Tibial artery (tissue), 4 donors: ENCODE measurements around the gene TAF3.
A peak's percentile ranks its signal among the peaks of the same experiment; 100 is the strongest.
"Not testable (repeated sequence)": the region's sequence is repeated elsewhere in the genome, so short reads cannot be mapped to it uniquely, and the experiment has no call there.

Source experiments
- DNase-seq, 2 donors: peaks; one replicate each; pipeline ENCODE4 v3.0.0-alpha.2; 2019
- H3K27ac ChIP-seq, 2 donors: fragments of 200-600 bp; sonication (generic) in 1 of 2; 1 replicate in 1 of 2; 2 replicates in 1 of 2; pipeline ENCODE4 v1.5.1; 2018 to 2019; ENCODE audit warnings: mild to moderate bottlenecking in 1 of 2
- H3K27me3 ChIP-seq, 2 donors: fragments of 200-600 bp; sonication (generic) in 1 of 2; one replicate each; pipeline versions ENCODE4 v1.5.1 to v1.6.0; 2016 to 2019
- H3K36me3 ChIP-seq, 3 donors: fragments of 200-600 bp; sonication (generic) in 2 of 3; one replicate each; pipeline ENCODE4 v1.5.1; 2016 to 2019; ENCODE audit warnings: mild to moderate bottlenecking in 2 of 3
- H3K4me1 ChIP-seq, 4 donors: fragments of 200-600 bp; sonication (generic) in 2 of 4; 1 replicate in 3 of 4; 2 replicates in 1 of 4; pipeline ENCODE4 v1.5.1; 2016 to 2019
- H3K4me3 ChIP-seq, 2 donors: fragments of 200-600 bp; sonication (generic) in 1 of 2; 1 replicate in 1 of 2; 2 replicates in 1 of 2; pipeline ENCODE4 v1.5.1; 2018 to 2019; ENCODE audit warnings: mild to moderate bottlenecking in 2 of 2
- H3K9me3 ChIP-seq, 3 donors: fragments of 200-600 bp; sonication (generic) in 1 of 3; one replicate each; pipeline ENCODE4 v1.5.1; 2016 to 2019
- intact Hi-C: fragments of 100-400 bp; cut with DNase I; formaldehyde crosslinking; loops from one replicate; pipeline ENCODE4 v1.15.0; 2023; ENCODE audit warnings: low total_unique reads
- TF ChIP-seq, protein P1 (sequence below), 2 experiments: fragments of 200-600 bp in 1 of 2; fragments of 450-650 bp in 1 of 2; IDR thresholded peaks; one replicate each; pipeline ENCODE4 v1.5.1; 2017 to 2019; ENCODE audit warnings: antibody characterized with exemption in 2 of 2, mild to moderate bottlenecking in 1 of 2, moderate library complexity in 1 of 2

Gene TAF3, protein sequence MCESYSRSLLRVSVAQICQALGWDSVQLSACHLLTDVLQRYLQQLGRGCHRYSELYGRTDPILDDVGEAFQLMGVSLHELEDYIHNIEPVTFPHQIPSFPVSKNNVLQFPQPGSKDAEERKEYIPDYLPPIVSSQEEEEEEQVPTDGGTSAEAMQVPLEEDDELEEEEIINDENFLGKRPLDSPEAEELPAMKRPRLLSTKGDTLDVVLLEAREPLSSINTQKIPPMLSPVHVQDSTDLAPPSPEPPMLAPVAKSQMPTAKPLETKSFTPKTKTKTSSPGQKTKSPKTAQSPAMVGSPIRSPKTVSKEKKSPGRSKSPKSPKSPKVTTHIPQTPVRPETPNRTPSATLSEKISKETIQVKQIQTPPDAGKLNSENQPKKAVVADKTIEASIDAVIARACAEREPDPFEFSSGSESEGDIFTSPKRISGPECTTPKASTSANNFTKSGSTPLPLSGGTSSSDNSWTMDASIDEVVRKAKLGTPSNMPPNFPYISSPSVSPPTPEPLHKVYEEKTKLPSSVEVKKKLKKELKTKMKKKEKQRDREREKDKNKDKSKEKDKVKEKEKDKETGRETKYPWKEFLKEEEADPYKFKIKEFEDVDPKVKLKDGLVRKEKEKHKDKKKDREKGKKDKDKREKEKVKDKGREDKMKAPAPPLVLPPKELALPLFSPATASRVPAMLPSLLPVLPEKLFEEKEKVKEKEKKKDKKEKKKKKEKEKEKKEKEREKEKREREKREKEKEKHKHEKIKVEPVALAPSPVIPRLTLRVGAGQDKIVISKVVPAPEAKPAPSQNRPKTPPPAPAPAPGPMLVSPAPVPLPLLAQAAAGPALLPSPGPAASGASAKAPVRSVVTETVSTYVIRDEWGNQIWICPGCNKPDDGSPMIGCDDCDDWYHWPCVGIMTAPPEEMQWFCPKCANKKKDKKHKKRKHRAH

DNA sequence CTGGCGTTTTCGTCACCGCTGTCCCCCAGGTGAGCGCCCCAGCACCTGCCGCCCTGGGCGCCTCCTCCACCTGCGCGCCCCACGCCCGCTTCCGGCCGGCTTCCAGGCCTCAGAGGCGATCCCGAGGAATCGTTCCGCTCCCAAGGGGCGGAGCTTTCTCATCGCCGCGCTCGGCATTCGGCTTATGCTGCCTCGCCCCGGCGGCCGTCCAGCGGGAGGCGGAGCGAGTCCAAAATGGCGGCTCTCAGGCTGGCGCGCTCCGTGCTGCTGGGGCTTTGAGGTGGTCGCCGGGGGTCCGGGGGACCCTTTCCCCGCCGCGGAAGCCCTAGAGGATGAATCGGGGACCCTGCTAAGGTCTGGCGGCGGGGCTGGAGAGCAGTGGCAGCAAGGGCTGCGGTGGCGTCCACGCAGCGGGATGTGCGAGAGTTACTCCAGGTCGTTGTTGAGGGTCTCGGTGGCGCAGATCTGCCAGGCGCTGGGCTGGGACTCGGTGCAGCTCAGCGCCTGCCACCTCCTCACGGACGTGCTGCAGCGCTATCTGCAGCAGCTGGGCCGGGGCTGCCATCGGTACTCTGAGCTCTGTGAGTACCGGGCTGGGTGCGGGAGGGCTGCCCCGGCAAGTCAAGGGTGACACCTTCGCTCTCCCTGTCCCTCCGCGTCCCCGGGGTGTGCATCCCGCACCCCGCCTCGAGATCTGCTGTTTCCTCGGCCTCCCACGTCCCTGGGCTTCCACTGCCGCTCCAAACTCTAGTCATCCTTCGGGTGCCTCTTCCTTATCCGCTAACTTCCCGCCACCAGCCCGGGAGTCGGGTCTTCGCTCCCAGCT is at the start of gene TAF3:
TSS of gene TAF3 (plus strand) at position 211 of the 826 bp plus-strand sequence. CDS start at position 416, 205 bp downstream.
- Histone ChIP-seq H3K9me3 (no peaks in the 10 kb centered on the region), H3K4me1 (peaks cover 0 to 18% (median 14%) of the 10 kb centered on the region in 4 donors), H3K36me3 (peaks cover 0 to 4% (median 0%) of the 10 kb centered on the region in 3 donors), H3K27ac (peak within 1 kb of the TSS; percentile 73 to 78), H3K27me3 (peaks cover 0 to 3% of the 10 kb centered on the region in 2 donors), H3K4me3 (peak within 1 kb of the TSS; percentile 85 to 95)
- DNase-seq, result peak; percentile 86 to 95
- intact Hi-C loops, result no loop called here
- TF ChIP-seq, protein P1, sequence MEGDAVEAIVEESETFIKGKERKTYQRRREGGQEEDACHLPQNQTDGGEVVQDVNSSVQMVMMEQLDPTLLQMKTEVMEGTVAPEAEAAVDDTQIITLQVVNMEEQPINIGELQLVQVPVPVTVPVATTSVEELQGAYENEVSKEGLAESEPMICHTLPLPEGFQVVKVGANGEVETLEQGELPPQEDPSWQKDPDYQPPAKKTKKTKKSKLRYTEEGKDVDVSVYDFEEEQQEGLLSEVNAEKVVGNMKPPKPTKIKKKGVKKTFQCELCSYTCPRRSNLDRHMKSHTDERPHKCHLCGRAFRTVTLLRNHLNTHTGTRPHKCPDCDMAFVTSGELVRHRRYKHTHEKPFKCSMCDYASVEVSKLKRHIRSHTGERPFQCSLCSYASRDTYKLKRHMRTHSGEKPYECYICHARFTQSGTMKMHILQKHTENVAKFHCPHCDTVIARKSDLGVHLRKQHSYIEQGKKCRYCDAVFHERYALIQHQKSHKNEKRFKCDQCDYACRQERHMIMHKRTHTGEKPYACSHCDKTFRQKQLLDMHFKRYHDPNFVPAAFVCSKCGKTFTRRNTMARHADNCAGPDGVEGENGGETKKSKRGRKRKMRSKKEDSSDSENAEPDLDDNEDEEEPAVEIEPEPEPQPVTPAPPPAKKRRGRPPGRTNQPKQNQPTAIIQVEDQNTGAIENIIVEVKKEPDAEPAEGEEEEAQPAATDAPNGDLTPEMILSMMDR (IDR thresholded peaks at IDR 0.05), result no peak

DNA sequence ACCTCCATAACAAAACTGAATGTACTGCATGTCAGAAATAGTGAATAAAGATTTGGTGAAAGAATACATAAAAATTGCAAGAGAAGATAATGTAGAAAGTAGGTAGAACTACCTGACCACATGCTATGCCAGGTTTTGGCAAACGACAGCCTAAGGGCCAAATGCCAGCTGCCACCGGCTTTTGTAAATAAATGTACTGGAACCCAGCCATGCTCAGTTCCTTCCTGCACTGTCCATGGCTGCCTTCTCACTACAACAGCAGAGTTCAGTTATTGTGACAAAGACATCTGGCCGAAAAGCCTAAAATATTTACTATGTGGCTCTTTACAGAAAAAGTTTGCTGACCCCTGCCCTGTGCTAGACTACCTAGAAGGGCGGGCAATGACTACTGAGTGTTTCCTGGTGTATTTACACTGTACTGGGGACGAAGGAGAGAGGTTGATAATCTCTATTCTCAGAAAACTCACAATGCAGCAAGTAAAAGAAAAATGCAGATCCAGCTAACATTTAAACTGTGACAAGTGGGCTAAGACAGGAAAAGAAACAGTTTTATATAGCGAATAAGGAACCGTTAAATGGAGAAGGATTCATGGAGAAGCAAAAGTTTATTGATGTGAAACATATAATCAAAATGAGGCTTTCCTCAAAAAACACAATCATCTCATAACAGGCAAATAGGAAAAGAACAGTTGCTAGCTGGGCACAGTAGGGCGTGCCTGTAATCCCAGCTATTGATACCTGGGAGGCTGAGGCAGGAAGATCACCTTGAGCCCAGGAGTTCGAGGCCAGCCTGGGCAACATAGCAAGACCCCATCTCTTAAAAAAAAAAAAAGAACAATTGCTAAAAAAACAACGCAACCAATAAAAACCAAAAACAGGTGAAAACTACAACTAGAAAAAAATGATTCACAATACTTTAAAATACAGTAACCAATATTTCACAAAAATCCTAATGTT is 44.2 kb upstream of the TAF3 start:
- intact Hi-C loops, result no loop called here
- no peak overlapping the region for H3K4me3 ChIP-seq
- H3K36me3 ChIP-seq, result peaks cover 49 to 84% (median 60%) of the 10 kb centered on the region in 3 donors
- TF ChIP-seq, protein P1 (IDR thresholded peaks at IDR 0.05), result no peak
- H3K4me1 ChIP-seq, result no peaks in the 10 kb centered on the region
- H3K27me3 ChIP-seq, result no peaks in the 10 kb centered on the region
- DNase-seq, result no peak
- H3K27ac ChIP-seq, result no peak overlapping the region
- H3K9me3 ChIP-seq, result no peaks in the 10 kb centered on the region

DNA sequence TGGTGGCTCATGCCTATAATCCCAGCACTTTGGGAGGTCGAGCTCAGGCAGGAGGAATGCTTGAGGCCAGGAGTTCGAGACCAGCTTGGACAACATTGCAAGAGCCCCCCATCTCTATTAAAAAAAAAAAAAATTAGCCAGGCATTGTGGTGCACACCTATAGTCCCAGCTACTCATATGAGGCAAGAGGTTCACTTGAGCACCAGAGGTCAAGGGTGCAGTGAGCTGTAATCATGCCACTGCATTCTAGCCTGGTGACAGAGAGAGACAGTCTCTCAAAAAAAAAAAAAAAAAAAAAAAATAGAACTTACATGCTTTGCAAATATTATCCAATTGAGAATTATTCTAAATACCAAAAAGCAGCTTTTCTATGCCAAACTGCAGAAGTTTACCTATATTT is 41.5 kb upstream of the TAF3 start:
- intact Hi-C loops, result no loop called here
- peaks cover 49 to 85% (median 58%) of the 10 kb centered on the region in 3 donors for H3K36me3 ChIP-seq

DNA sequence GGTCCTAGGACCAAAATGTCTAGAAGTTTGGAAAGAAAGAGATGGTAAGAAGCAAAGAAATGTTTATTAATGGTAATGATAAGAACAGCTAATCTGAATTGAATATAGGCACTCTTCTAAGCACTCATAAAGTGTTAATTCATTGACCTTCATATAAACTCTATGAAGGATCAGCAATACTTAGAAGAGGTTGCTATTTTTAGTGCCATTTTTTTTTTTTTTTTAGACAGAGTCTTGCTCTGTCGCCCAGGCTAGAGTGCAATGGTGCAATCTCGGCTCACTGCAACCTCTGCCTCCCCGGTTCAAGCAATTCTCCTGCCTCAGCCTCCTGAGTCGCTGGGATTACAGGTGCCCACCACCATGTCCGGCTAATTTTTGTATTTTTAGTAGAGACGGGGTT is 36.1 kb upstream of the TAF3 start:
- Histone ChIP-seq H3K4me1 (peaks cover 0 to 28% (median 8%) of the 10 kb centered on the region in 4 donors), H3K36me3 (peaks cover 33 to 39% (median 36%) of the 10 kb centered on the region in 3 donors)
- H3K9me3 ChIP-seq, H3K27me3 ChIP-seq, DNase-seq, H3K4me3 ChIP-seq, H3K27ac ChIP-seq, intact Hi-C loops: not testable (repeated sequence)

More for the DNA sequence above, 41.5 kb upstream of the TAF3 start:
- H3K4me3 ChIP-seq, result no peak overlapping the region
- no peak overlapping the region for H3K27ac ChIP-seq
- DNase-seq, result no peak
- H3K27me3 ChIP-seq, result no peaks in the 10 kb centered on the region
- no peaks in the 10 kb centered on the region for H3K9me3 ChIP-seq
- H3K4me1 ChIP-seq, result no peaks in the 10 kb centered on the region
- TF ChIP-seq, protein P1 (IDR thresholded peaks at IDR 0.05), result no peak

DNA sequence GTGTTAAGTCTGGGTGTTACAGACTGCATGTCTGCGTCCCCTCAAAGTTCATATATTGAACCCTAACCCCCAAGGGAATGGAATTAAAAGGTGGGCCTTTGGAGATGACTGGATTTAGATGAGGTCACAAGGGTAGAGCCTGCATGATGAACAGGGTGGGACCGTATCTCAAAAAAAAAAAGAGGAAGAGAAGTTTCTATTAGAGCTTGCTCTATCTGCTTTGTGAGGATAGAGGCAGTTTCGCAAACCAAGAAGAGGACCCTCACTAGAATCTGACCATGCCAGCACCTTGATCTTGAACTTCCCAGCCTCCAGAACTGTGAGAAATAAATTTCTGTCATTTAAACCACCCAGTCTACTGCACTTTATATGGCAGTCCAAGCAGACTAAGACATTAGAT is 31.9 kb upstream of the TAF3 start:
- intact Hi-C loops, result no loop called here
- Histone ChIP-seq H3K36me3 (no peaks in the 10 kb centered on the region), H3K27ac (no peak overlapping the region), H3K4me1 (peaks cover 0 to 61% (median 29%) of the 10 kb centered on the region in 4 donors), H3K27me3 (no peaks in the 10 kb centered on the region), H3K9me3 (no peaks in the 10 kb centered on the region), H3K4me3 (peak overlapping the region in 1 of 2 donors; percentile 100)
- DNase-seq, result no peak
- TF ChIP-seq, protein P1 (IDR thresholded peaks at IDR 0.05), result no peak
